ENCODE results near the gene THADA. TPM values are rescaled to one million over a fixed set of nuclear protein-coding genes. Genes with fewer than 3 reads are reported as not detected.

The THADA gene
- total and polyA plus RNA-seq, 9 donors = 14.4 to 24.3 (median 18.1) TPM

GRCh38 chr2:43486603-43487002, 109.2 kb downstream of the THADA start:
- no peaks in the 10 kb centered on the region for H3K27me3 ChIP-seq (ENCODE audit: control insufficient read depth, insufficient read depth, low read length)
- H3K36me3 ChIP-seq (ENCODE audit: control insufficient read depth, insufficient read depth, low read length) = no peaks in the 10 kb centered on the region
- no peak overlapping the region for H3K4me3 ChIP-seq (ENCODE audit: low read length)
- no peaks in the 10 kb centered on the region for H3K9me3 ChIP-seq (replicated peaks; ENCODE audit: control insufficient read depth, low read depth, low read length)
- H3K4me1 ChIP-seq (ENCODE audit: control insufficient read depth, insufficient read depth, low read length) = peaks cover 3% of the 10 kb centered on the region
- DNase-seq = peak; percentile 71
- H3K27ac ChIP-seq (ENCODE audit: low read length) = peak overlapping the region; percentile 29

- no peaks in the 10 kb centered on the region for H3K9me3 ChIP-seq (replicated peaks; ENCODE audit: control insufficient read depth, low read depth, low read length)
- peaks cover 3% of the 10 kb centered on the region for H3K36me3 ChIP-seq (ENCODE audit: control insufficient read depth, insufficient read depth, low read length)
- H3K27me3 ChIP-seq (ENCODE audit: control insufficient read depth, insufficient read depth, low read length) = no peaks in the 10 kb centered on the region
- DNase-seq = peak; percentile 94
- no peak overlapping the region for H3K4me3 ChIP-seq (ENCODE audit: low read length)
- no peak overlapping the region for H3K27ac ChIP-seq (ENCODE audit: low read length)
- peaks cover 3% of the 10 kb centered on the region for H3K4me1 ChIP-seq (ENCODE audit: control insufficient read depth, insufficient read depth, low read length)
Observed at GRCh38 chr2:43484323-43484930, 111.4 kb downstream of the THADA start.

- WGBS (ENCODE audit: insufficient coverage) = no CpG with 5 or more reads among the region's 4 CpGs
- DNase-seq = peak; percentile 80
- Histone ChIP-seq H3K27ac (ENCODE audit: low read length) (peak overlapping the region; percentile 42), H3K36me3 (ENCODE audit: control insufficient read depth, insufficient read depth, low read length) (peaks cover 3% of the 10 kb centered on the region), H3K4me3 (ENCODE audit: low read length) (no peak overlapping the region), H3K27me3 (ENCODE audit: control insufficient read depth, insufficient read depth, low read length) (no peaks in the 10 kb centered on the region), H3K4me1 (ENCODE audit: control insufficient read depth, insufficient read depth, low read length) (peaks cover 3% of the 10 kb centered on the region), H3K9me3 (replicated peaks; ENCODE audit: control insufficient read depth, low read depth, low read length) (no peaks in the 10 kb centered on the region)
Observed at GRCh38 chr2:43482961-43483360, 112.9 kb downstream of the THADA start.

- peaks cover 3% of the 10 kb centered on the region for H3K36me3 ChIP-seq (ENCODE audit: control insufficient read depth, insufficient read depth, low read length)
- H3K27me3 ChIP-seq (ENCODE audit: control insufficient read depth, insufficient read depth, low read length) = no peaks in the 10 kb centered on the region
- no CpG with 5 or more reads among the region's 4 CpGs for WGBS (ENCODE audit: insufficient coverage)
- H3K4me1 ChIP-seq (ENCODE audit: control insufficient read depth, insufficient read depth, low read length) = peaks cover 3% of the 10 kb centered on the region
- no peak overlapping the region for H3K4me3 ChIP-seq (ENCODE audit: low read length)
- peak overlapping the region; percentile 42 for H3K27ac ChIP-seq (ENCODE audit: low read length)
- H3K9me3 ChIP-seq (replicated peaks; ENCODE audit: control insufficient read depth, low read depth, low read length) = no peaks in the 10 kb centered on the region
- DNase-seq = no peak
Observed at GRCh38 chr2:43481927-43482542, 113.8 kb downstream of the THADA start.

GRCh38 chr2:43480874-43481273, 115.0 kb downstream of the THADA start:
- no peak for DNase-seq
- WGBS (ENCODE audit: insufficient coverage) = 67% methylated on average over 1 of the region's 3 CpGs
- Histone ChIP-seq H3K4me1 (ENCODE audit: control insufficient read depth, insufficient read depth, low read length) (peaks cover 3% of the 10 kb centered on the region), H3K27ac (ENCODE audit: low read length) (no peak overlapping the region), H3K4me3 (ENCODE audit: low read length) (no peak overlapping the region), H3K27me3 (ENCODE audit: control insufficient read depth, insufficient read depth, low read length) (no peaks in the 10 kb centered on the region), H3K36me3 (ENCODE audit: control insufficient read depth, insufficient read depth, low read length) (peaks cover 3% of the 10 kb centered on the region), H3K9me3 (replicated peaks; ENCODE audit: control insufficient read depth, low read depth, low read length) (no peaks in the 10 kb centered on the region)

GRCh38 chr2:43478412-43479086, 117.3 kb downstream of the THADA start:
- Histone ChIP-seq H3K9me3 (replicated peaks; ENCODE audit: control insufficient read depth, low read depth, low read length) (no peaks in the 10 kb centered on the region), H3K27ac (ENCODE audit: low read length) (no peak overlapping the region), H3K4me1 (ENCODE audit: control insufficient read depth, insufficient read depth, low read length) (peaks cover 3% of the 10 kb centered on the region), H3K36me3 (ENCODE audit: control insufficient read depth, insufficient read depth, low read length) (peaks cover 3% of the 10 kb centered on the region), H3K27me3 (ENCODE audit: control insufficient read depth, insufficient read depth, low read length) (no peaks in the 10 kb centered on the region), H3K4me3 (ENCODE audit: low read length) (no peak overlapping the region)
- DNase-seq = peak; percentile 37
- WGBS (ENCODE audit: insufficient coverage) = no CpG with 5 or more reads among the region's 3 CpGs

GRCh38 chr2:43475922-43476321, 119.9 kb downstream of the THADA start:
- Histone ChIP-seq H3K4me3 (ENCODE audit: low read length) (no peak overlapping the region), H3K27ac (ENCODE audit: low read length) (no peak overlapping the region), H3K4me1 (ENCODE audit: control insufficient read depth, insufficient read depth, low read length) (no peaks in the 10 kb centered on the region), H3K9me3 (replicated peaks; ENCODE audit: control insufficient read depth, low read depth, low read length) (no peaks in the 10 kb centered on the region), H3K27me3 (ENCODE audit: control insufficient read depth, insufficient read depth, low read length) (no peaks in the 10 kb centered on the region), H3K36me3 (ENCODE audit: control insufficient read depth, insufficient read depth, low read length) (peaks cover 3% of the 10 kb centered on the region)
- DNase-seq = no peak
- WGBS (ENCODE audit: insufficient coverage) = no CpG with 5 or more reads among the region's 2 CpGs

GRCh38 chr2:43475137-43475846, 120.5 kb downstream of the THADA start:
- Histone ChIP-seq H3K4me3 (ENCODE audit: low read length) (no peak overlapping the region), H3K9me3 (replicated peaks; ENCODE audit: control insufficient read depth, low read depth, low read length) (no peaks in the 10 kb centered on the region), H3K27me3 (ENCODE audit: control insufficient read depth, insufficient read depth, low read length) (no peaks in the 10 kb centered on the region), H3K36me3 (ENCODE audit: control insufficient read depth, insufficient read depth, low read length) (peaks cover 3% of the 10 kb centered on the region), H3K27ac (ENCODE audit: low read length) (no peak overlapping the region), H3K4me1 (ENCODE audit: control insufficient read depth, insufficient read depth, low read length) (no peaks in the 10 kb centered on the region)
- DNase-seq = no peak
- WGBS (ENCODE audit: insufficient coverage) = 98% methylated on average over 6 of the region's 10 CpGs

- Histone ChIP-seq H3K4me1 (ENCODE audit: control insufficient read depth, insufficient read depth, low read length) (no peaks in the 10 kb centered on the region), H3K27ac (ENCODE audit: low read length) (no peak overlapping the region), H3K9me3 (replicated peaks; ENCODE audit: control insufficient read depth, low read depth, low read length) (no peaks in the 10 kb centered on the region), H3K27me3 (ENCODE audit: control insufficient read depth, insufficient read depth, low read length) (no peaks in the 10 kb centered on the region), H3K4me3 (ENCODE audit: low read length) (no peak overlapping the region), H3K36me3 (ENCODE audit: control insufficient read depth, insufficient read depth, low read length) (no peaks in the 10 kb centered on the region)
- no peak for DNase-seq
- no CpG with 5 or more reads among the region's 5 CpGs for WGBS (ENCODE audit: insufficient coverage)
Observed at GRCh38 chr2:43474273-43474672, 121.6 kb downstream of the THADA start.

GRCh38 chr2:43473767-43474166, 122.1 kb downstream of the THADA start:
- DNase-seq = no peak
- H3K27ac ChIP-seq (ENCODE audit: low read length) = no peak overlapping the region
- WGBS (ENCODE audit: insufficient coverage) = 100% methylated on average over 2 of the region's 8 CpGs
- H3K9me3 ChIP-seq (replicated peaks; ENCODE audit: control insufficient read depth, low read depth, low read length) = no peaks in the 10 kb centered on the region
- no peaks in the 10 kb centered on the region for H3K4me1 ChIP-seq (ENCODE audit: control insufficient read depth, insufficient read depth, low read length)
- H3K4me3 ChIP-seq (ENCODE audit: low read length) = no peak overlapping the region
- H3K36me3 ChIP-seq (ENCODE audit: control insufficient read depth, insufficient read depth, low read length) = no peaks in the 10 kb centered on the region
- H3K27me3 ChIP-seq (ENCODE audit: control insufficient read depth, insufficient read depth, low read length) = no peaks in the 10 kb centered on the region

Measured in muscle of leg (tissue), 11 donors.